Measurements from ENCODE around the gene DCAF5. TPM values are rescaled to one million over a fixed set of nuclear protein-coding genes. Genes with fewer than 3 reads are reported as not detected.

DCAF5 gene
- total RNA-seq, 6 donors from 2014 or later: 37.7 to 78.6 (median 49.0) TPM

- no peak for ATAC-seq (ENCODE audit: low FRiP score in 2 of 2)
Measured at GRCh38 chr14:69117020-69117767, 35.7 kb downstream of the DCAF5 start.

GRCh38 chr14:69115407-69116185 is 37.3 kb downstream of the DCAF5 start:
- DNase-seq: no peak
- TF ChIP-seq CTCF (IDR thresholded peaks at IDR 0.05): no peak
- TF ChIP-seq POLR2A (IDR thresholded peaks at IDR 0.05): no peak
- no peak for TF ChIP-seq EP300 (IDR thresholded peaks at IDR 0.05)
- TF ChIP-seq POLR2AphosphoS5 (IDR thresholded peaks at IDR 0.05): no peak
- WGBS, 2 donors: 92 to 96% methylated on average over 3 of the region's 3 CpGs
- Histone ChIP-seq H3K4me3 (no peak overlapping the region), H3K27me3 (no peaks in the 10 kb centered on the region), H3K9me3 (no peaks in the 10 kb centered on the region), H3K36me3 (peaks cover 13 to 69% (median 35%) of the 10 kb centered on the region in 4 donors), H3K27ac (no peak overlapping the region), H3K4me1 (no peaks in the 10 kb centered on the region)
- ATAC-seq (ENCODE audit: low FRiP score in 2 of 2): no peak

More at GRCh38 chr14:69117020-69117767, 35.7 kb downstream of the DCAF5 start:
- Histone ChIP-seq H3K4me1 (peaks cover 0 to 7% (median 0%) of the 10 kb centered on the region in 4 donors), H3K4me3 (no peak overlapping the region), H3K27me3 (no peaks in the 10 kb centered on the region), H3K9me3 (no peaks in the 10 kb centered on the region), H3K27ac (no peak overlapping the region), H3K36me3 (peaks cover 13 to 67% (median 35%) of the 10 kb centered on the region in 4 donors)
- 85 to 94% methylated on average over 6 of the region's 6 CpGs for WGBS, 2 donors
- TF ChIP-seq POLR2AphosphoS5 (IDR thresholded peaks at IDR 0.05) (no peak), CTCF (IDR thresholded peaks at IDR 0.05) (no peak), POLR2A (IDR thresholded peaks at IDR 0.05) (no peak), EP300 (IDR thresholded peaks at IDR 0.05) (no peak)
- DNase-seq: no peak

GRCh38 chr14:69114763-69115162 is 38.2 kb downstream of the DCAF5 start:
- no peak for TF ChIP-seq CTCF (IDR thresholded peaks at IDR 0.05)
- no peak for TF ChIP-seq EP300 (IDR thresholded peaks at IDR 0.05)
- TF ChIP-seq POLR2A (IDR thresholded peaks at IDR 0.05): no peak
- TF ChIP-seq POLR2AphosphoS5 (IDR thresholded peaks at IDR 0.05): no peak
- Histone ChIP-seq H3K36me3 (peaks cover 13 to 76% (median 35%) of the 10 kb centered on the region in 4 donors), H3K9me3 (no peaks in the 10 kb centered on the region), H3K4me3 (no peak overlapping the region), H3K27ac (no peak overlapping the region), H3K27me3 (no peaks in the 10 kb centered on the region), H3K4me1 (no peaks in the 10 kb centered on the region)
- WGBS, 2 donors: 82 to 86% methylated on average over 2 of the region's 2 CpGs
- ATAC-seq (ENCODE audit: low FRiP score in 2 of 2) (no peak), DNase-seq (no peak)

DNA sequence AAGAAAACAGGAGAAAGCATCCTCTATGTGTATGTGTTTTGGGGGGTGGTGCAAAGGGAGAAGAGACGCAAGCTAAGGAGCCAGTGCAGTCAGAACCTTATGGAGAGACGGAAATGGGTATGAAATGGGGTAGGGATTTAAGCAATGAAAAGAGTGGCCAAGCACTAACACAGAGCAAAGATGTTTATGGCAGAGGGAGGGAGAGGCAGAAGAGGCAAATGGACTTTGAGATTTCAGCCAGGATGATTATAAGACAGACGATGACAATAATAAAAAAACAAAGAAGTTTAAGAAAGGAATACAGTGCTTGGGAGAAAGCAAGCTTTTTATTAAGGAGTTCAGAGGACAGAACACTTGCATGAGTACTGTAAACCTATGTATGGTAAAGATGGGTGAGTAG is 44.6 kb downstream of the DCAF5 start:
- 87 to 89% methylated on average over 3 of the region's 3 CpGs for WGBS, 2 donors
- Histone ChIP-seq H3K4me1 (peaks cover 0 to 3% (median 0%) of the 10 kb centered on the region in 4 donors), H3K27ac (no peak overlapping the region), H3K36me3 (peaks cover 0 to 57% (median 3%) of the 10 kb centered on the region in 4 donors), H3K4me3 (no peak overlapping the region), H3K9me3 (no peaks in the 10 kb centered on the region), H3K27me3 (no peaks in the 10 kb centered on the region)
- no peak for ATAC-seq (ENCODE audit: low FRiP score in 2 of 2)
- DNase-seq: no peak
- TF ChIP-seq CTCF (IDR thresholded peaks at IDR 0.05): no peak
- TF ChIP-seq POLR2AphosphoS5 (IDR thresholded peaks at IDR 0.05): no peak
- no peak for TF ChIP-seq EP300 (IDR thresholded peaks at IDR 0.05)
- no peak for TF ChIP-seq POLR2A (IDR thresholded peaks at IDR 0.05)
